Liver (tissue), 9 donors: ENCODE measurements around the gene POLR2C. TPM values are rescaled to one million over a fixed set of nuclear protein-coding genes. Genes with fewer than 3 reads are reported as not detected.

Source experiments
- DNase-seq: peaks from one replicate; pipeline ENCODE4 v3.0.0-alpha.2; 2017; ENCODE audit warnings: low spot score
- H3K27ac ChIP-seq, 2 donors: one replicate each; pipeline ENCODE4 v1.7.0; 2013; ENCODE audit warnings: inconsistent platforms in 2 of 2, low read length in 2 of 2, control low read depth in 1 of 2, low read depth in 1 of 2, mild to moderate bottlenecking in 1 of 2
- H3K27me3 ChIP-seq, 4 donors: one replicate each; pipeline versions ENCODE4 v1.6.1 to v1.7.0; 2013; ENCODE audit warnings: low read length in 3 of 4, inconsistent platforms in 1 of 4, mild to moderate bottlenecking in 1 of 4, moderate library complexity in 1 of 4; ENCODE audit not compliant: control insufficient read depth in 4 of 4, insufficient read depth in 4 of 4
- H3K36me3 ChIP-seq, 4 donors: one replicate each; pipeline versions ENCODE4 v1.6.1 to v1.7.0; 2013; ENCODE audit warnings: low read length in 3 of 4, mild to moderate bottlenecking in 3 of 4, low read depth in 1 of 4, moderate library complexity in 1 of 4; ENCODE audit not compliant: control insufficient read depth in 4 of 4, insufficient read depth in 3 of 4
- H3K4me1 ChIP-seq, 4 donors: one replicate each; pipeline versions ENCODE4 v1.6.1 to v1.7.0; 2013; ENCODE audit warnings: low read length in 3 of 4, mild to moderate bottlenecking in 3 of 4, moderate library complexity in 1 of 4; ENCODE audit not compliant: control insufficient read depth in 4 of 4, insufficient read depth in 4 of 4
- H3K4me3 ChIP-seq, 3 donors: one replicate each; pipeline versions ENCODE4 v1.6.1 to v1.7.0; 2013; ENCODE audit warnings: low read length in 3 of 3, control low read depth in 1 of 3, low read depth in 1 of 3, mild to moderate bottlenecking in 1 of 3
- H3K9ac ChIP-seq, 2 donors: one replicate each; pipeline ENCODE4 v1.7.0; 2013; ENCODE audit warnings: low read length in 2 of 2, mild to moderate bottlenecking in 2 of 2, moderate library complexity in 2 of 2, control low read depth in 1 of 2, low read depth in 1 of 2
- H3K9me3 ChIP-seq, 4 donors: one replicate each; pipeline versions ENCODE4 v1.6.1 to v1.7.0; 2013; ENCODE audit warnings: low read length in 3 of 4; ENCODE audit not compliant: control insufficient read depth in 4 of 4
- EGR1 ChIP-seq, 2 donors: IDR thresholded peaks; 2 replicates each; pipeline ENCODE4 v1.6.1; 2016 to 2018; ENCODE audit warnings: antibody characterized with exemption in 2 of 2, low read depth in 2 of 2
- FOXA1 ChIP-seq: IDR thresholded peaks from 2 replicates; pipeline ENCODE4 v1.6.1; 2016; ENCODE audit warnings: antibody characterized with exemption
- FOXA2 ChIP-seq: IDR thresholded peaks from 2 replicates; pipeline ENCODE4 v1.6.1; 2016; ENCODE audit warnings: antibody characterized with exemption
- GABPA ChIP-seq, 2 donors: IDR thresholded peaks in 1 of 2; conservative IDR thresholded peaks in 1 of 2; 2 replicates each; pipeline ENCODE4 v1.6.1; 2016; ENCODE audit warnings: antibody characterized with exemption in 2 of 2, mild to moderate bottlenecking in 1 of 2, moderate library complexity in 1 of 2
- HNF4A ChIP-seq, 2 donors: conservative IDR thresholded peaks; 2 replicates each; pipeline ENCODE4 v1.6.1; 2016; ENCODE audit warnings: antibody characterized with exemption in 2 of 2, mild to moderate bottlenecking in 2 of 2
- HNF4G ChIP-seq: IDR thresholded peaks from 2 replicates; pipeline ENCODE4 v1.6.1; 2016; ENCODE audit warnings: antibody characterized with exemption
- JUND ChIP-seq, 2 donors: IDR thresholded peaks; 2 replicates each; pipeline ENCODE4 v1.6.1; 2016; ENCODE audit warnings: antibody characterized with exemption in 2 of 2
- NR2F2 ChIP-seq: IDR thresholded peaks from 2 replicates; pipeline ENCODE4 v1.6.1; 2016; ENCODE audit warnings: antibody characterized with exemption
- RAD21 ChIP-seq, 2 donors: IDR thresholded peaks; 2 replicates each; pipeline ENCODE4 v1.6.1; 2016; ENCODE audit warnings: antibody characterized with exemption in 2 of 2, mild to moderate bottlenecking in 2 of 2
- SP1 ChIP-seq: IDR thresholded peaks from 2 replicates; pipeline ENCODE4 v1.6.1; 2018; ENCODE audit warnings: antibody characterized with exemption, mild to moderate bottlenecking
- TAF1 ChIP-seq: conservative IDR thresholded peaks from 2 replicates; pipeline ENCODE4 v1.6.1; 2016; ENCODE audit warnings: antibody characterized with exemption, mild to moderate bottlenecking
- YY1 ChIP-seq: IDR thresholded peaks from 2 replicates; pipeline ENCODE4 v1.6.1; 2016; ENCODE audit warnings: antibody characterized with exemption, mild to moderate bottlenecking
- WGBS: extraction: QIAGEN DNeasy Blood & Tissue Kit; methylation state at CpG from one replicate; pipeline ENCODE4 v1.1.7; 2013; 5-methylcytosine and 5-hydroxymethylcytosine counted together
- polyA plus RNA-seq, 2 donors: library from polyadenylated mRNA; stranded (reverse) in 1 of 2; unstranded in 1 of 2; fragments of 200-250 nt in 1 of 2; fragments of >200 nt in 1 of 2; fragmentation: Nextera tagmentation in 1 of 2; extraction: Ambion mirVana in 1 of 2; gene quantifications; one replicate each; pipeline versions ENCODE4 v1.2.1 to v1.2.3, GENCODE V29; 2013 to 2015
- total RNA-seq, 2 donors: library from RNA; depleted of rRNA; stranded (reverse); fragments of >200 nt; gene quantifications; one replicate each; pipeline ENCODE4 v1.2.3, GENCODE V29; 2014
- TF ChIP-seq, protein P1 (sequence below): IDR thresholded peaks from 2 replicates; pipeline ENCODE4 v1.6.1; 2016; ENCODE audit warnings: antibody characterized with exemption, mild to moderate bottlenecking
- TF ChIP-seq, protein P2 (sequence below): IDR thresholded peaks from 2 replicates; pipeline ENCODE4 v1.6.1; 2016; ENCODE audit warnings: antibody characterized with exemption
- TF ChIP-seq, protein P3 (sequence below): IDR thresholded peaks from 2 replicates; pipeline ENCODE4 v1.6.1; 2016; ENCODE audit warnings: antibody characterized with exemption
- TF ChIP-seq, protein P4 (sequence below): IDR thresholded peaks from 2 replicates; pipeline ENCODE4 v1.6.1; 2016; ENCODE audit warnings: antibody characterized with exemption
- donor health status: healthy.
- donor health status: healthy.
- donor health status: healthy.
- donor health status: healthy.
- donor health status: healthy.

POLR2C gene
- total and polyA plus RNA-seq, 4 donors, result 25.4 to 68.0 (median 51.3) TPM

DNA sequence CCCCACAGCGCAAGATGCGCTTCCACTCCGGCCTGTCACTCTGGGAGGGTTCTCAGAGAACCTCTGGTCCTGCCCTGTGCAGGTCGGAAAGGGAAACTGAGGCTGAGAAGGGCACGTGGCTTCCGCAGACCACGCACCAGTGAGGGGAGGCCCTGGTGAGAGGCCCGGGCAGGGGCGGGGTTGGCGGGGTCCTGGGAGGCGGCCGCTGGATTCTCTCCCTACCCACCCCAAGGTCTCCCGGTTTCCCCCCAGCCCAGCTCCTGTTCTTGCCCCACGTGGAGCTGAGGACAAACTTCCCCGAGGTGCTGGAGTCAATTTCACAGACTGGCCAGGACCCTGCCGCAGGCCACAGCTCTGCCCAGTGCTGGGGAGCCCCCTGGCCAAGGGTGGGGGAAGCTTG lies 46.4 kb upstream of the POLR2C start:
- Histone ChIP-seq H3K9ac (peak overlapping the region in 1 of 2 donors; percentile 16), H3K4me3 (no peak overlapping the region), H3K9me3 (no peaks in the 10 kb centered on the region), H3K36me3 (no peaks in the 10 kb centered on the region), H3K4me1 (peaks cover 6 to 27% (median 18%) of the 10 kb centered on the region in 4 donors), H3K27me3 (no peaks in the 10 kb centered on the region), H3K27ac (no peak overlapping the region)
- TF ChIP-seq NR2F2 (no peak), EGR1 (IDR thresholded peaks at IDR 0.05; ENCODE audit: low read depth in 2 of 2) (no peak), TAF1 (no peak), JUND (IDR thresholded peaks at IDR 0.05) (no peak), YY1 (no peak), FOXA1 (no peak), HNF4G (no peak), HNF4A (conservative IDR thresholded peaks at IDR 0.05) (no peak), RAD21 (IDR thresholded peaks at IDR 0.05) (no peak), SP1 (no peak)
- TF ChIP-seq, protein P1, sequence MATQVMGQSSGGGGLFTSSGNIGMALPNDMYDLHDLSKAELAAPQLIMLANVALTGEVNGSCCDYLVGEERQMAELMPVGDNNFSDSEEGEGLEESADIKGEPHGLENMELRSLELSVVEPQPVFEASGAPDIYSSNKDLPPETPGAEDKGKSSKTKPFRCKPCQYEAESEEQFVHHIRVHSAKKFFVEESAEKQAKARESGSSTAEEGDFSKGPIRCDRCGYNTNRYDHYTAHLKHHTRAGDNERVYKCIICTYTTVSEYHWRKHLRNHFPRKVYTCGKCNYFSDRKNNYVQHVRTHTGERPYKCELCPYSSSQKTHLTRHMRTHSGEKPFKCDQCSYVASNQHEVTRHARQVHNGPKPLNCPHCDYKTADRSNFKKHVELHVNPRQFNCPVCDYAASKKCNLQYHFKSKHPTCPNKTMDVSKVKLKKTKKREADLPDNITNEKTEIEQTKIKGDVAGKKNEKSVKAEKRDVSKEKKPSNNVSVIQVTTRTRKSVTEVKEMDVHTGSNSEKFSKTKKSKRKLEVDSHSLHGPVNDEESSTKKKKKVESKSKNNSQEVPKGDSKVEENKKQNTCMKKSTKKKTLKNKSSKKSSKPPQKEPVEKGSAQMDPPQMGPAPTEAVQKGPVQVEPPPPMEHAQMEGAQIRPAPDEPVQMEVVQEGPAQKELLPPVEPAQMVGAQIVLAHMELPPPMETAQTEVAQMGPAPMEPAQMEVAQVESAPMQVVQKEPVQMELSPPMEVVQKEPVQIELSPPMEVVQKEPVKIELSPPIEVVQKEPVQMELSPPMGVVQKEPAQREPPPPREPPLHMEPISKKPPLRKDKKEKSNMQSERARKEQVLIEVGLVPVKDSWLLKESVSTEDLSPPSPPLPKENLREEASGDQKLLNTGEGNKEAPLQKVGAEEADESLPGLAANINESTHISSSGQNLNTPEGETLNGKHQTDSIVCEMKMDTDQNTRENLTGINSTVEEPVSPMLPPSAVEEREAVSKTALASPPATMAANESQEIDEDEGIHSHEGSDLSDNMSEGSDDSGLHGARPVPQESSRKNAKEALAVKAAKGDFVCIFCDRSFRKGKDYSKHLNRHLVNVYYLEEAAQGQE, result no peak
- TF ChIP-seq, protein P2, sequence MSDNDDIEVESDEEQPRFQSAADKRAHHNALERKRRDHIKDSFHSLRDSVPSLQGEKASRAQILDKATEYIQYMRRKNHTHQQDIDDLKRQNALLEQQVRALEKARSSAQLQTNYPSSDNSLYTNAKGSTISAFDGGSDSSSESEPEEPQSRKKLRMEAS, result no peak
- DNase-seq, result no peak
- WGBS, result 92% methylated on average over 16 of the region's 16 CpGs

DNA sequence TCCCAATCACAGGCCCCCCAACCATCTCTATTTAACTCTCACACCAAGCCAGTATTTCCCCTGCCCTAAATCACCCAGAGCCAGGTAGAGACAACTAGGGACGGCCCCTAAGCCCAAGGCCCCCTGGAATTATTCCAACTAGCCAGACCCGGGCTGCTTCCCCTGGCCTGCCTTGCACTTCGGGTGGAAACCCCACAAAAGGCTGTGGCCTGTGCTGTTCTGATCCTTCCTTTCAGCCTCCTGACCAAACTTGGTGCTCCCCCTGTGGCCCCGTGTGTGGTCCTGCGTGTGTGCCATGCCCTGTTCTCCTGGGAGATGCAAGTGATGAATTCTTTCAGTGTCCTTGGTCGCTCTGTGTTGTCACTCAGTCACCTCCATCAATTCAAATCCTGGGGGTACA lies 43.0 kb upstream of the POLR2C start:
- Histone ChIP-seq H3K9ac (no peak overlapping the region), H3K4me3 (no peak overlapping the region), H3K27me3 (no peaks in the 10 kb centered on the region), H3K9me3 (no peaks in the 10 kb centered on the region), H3K36me3 (no peaks in the 10 kb centered on the region), H3K27ac (peak overlapping the region in 1 of 2 donors; percentile 10), H3K4me1 (peaks cover 6 to 27% (median 18%) of the 10 kb centered on the region in 4 donors)
- 80% methylated on average over 6 of the region's 6 CpGs for WGBS
- DNase-seq, result no peak
- TF ChIP-seq EGR1 (IDR thresholded peaks at IDR 0.05; ENCODE audit: low read depth in 2 of 2), result no peak
- TF ChIP-seq TAF1, result no peak
- no peak for TF ChIP-seq JUND (IDR thresholded peaks at IDR 0.05)
- no peak for TF ChIP-seq HNF4A (conservative IDR thresholded peaks at IDR 0.05)
- no peak for TF ChIP-seq GABPA (IDR thresholded peaks at IDR 0.05 in 1 of 2, conservative IDR thresholded peaks at IDR 0.05 in 1 of 2)
- TF ChIP-seq, protein P2, result no peak
- TF ChIP-seq, protein P3, sequence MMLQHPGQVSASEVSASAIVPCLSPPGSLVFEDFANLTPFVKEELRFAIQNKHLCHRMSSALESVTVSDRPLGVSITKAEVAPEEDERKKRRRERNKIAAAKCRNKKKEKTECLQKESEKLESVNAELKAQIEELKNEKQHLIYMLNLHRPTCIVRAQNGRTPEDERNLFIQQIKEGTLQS, result no peak
- TF ChIP-seq, protein P4, sequence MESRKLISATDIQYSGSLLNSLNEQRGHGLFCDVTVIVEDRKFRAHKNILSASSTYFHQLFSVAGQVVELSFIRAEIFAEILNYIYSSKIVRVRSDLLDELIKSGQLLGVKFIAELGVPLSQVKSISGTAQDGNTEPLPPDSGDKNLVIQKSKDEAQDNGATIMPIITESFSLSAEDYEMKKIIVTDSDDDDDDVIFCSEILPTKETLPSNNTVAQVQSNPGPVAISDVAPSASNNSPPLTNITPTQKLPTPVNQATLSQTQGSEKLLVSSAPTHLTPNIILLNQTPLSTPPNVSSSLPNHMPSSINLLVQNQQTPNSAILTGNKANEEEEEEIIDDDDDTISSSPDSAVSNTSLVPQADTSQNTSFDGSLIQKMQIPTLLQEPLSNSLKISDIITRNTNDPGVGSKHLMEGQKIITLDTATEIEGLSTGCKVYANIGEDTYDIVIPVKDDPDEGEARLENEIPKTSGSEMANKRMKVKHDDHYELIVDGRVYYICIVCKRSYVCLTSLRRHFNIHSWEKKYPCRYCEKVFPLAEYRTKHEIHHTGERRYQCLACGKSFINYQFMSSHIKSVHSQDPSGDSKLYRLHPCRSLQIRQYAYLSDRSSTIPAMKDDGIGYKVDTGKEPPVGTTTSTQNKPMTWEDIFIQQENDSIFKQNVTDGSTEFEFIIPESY, result no peak
- TF ChIP-seq, protein P1, result no peak
- TF ChIP-seq SP1, result no peak
- no peak for TF ChIP-seq NR2F2
- TF ChIP-seq FOXA1, result no peak
- no peak for TF ChIP-seq FOXA2
- TF ChIP-seq YY1, result no peak
